Endothelial cell of umbilical vein (primary cell): ENCODE results near the gene MFN1. TPM values are rescaled to one million over a fixed set of nuclear protein-coding genes. Genes with fewer than 3 reads are reported as not detected.

ENCODE experiments used
- BruUV-seq: library from RNA; stranded (reverse); fragments of 400-500 nt; replicated peaks from 2 replicates; lab custom pipeline; 2021; lab: Mats Ljungman, UMichigan
- CTCF ChIA-PET: fragments of 300-600, 350-600 bp; sonication (Branson Sonifier 250); formaldehyde crosslinking; loops from one replicate; lab custom pipeline; 2021; ENCODE audit warnings: antibody characterized with exemption, inconsistent platforms; lab: Charles Lee
- POLR2A ChIA-PET: fragments of 300-600, 350-600 bp; sonication (Branson Sonifier 250); formaldehyde crosslinking; loops from one replicate; lab custom pipeline; 2021; ENCODE audit warnings: antibody characterized with exemption, inconsistent platforms; lab: Charles Lee
- DNase-seq: peaks from one replicate; pipeline ENCODE4 v3.0.0-alpha.2; 2011; ENCODE audit warnings: low read depth, low spot score
- FAIRE-seq: peaks from 2 replicates; lab custom pipeline; 2011; peaks lifted over from hg19 to GRCh38; lab: Jason Lieb, UNC
- H2AFZ ChIP-seq: 2 replicates; pipeline ENCODE4 v1.6.0; 2012; ENCODE audit warnings: low read depth, low read length, control low read depth, inconsistent platforms
- H3K27ac ChIP-seq: 2 replicates; pipeline ENCODE4 v1.5.1; 2011; ENCODE audit warnings: low read depth, mild to moderate bottlenecking, control low read depth, low read length, moderate library complexity; ENCODE audit not compliant: insufficient read depth
- H3K27me3 ChIP-seq, 2 experiments: 2 replicates each; pipeline versions ENCODE4 v1.6.0 to v1.6.1; 2011; ENCODE audit warnings: low read length in 2 of 2, mixed read lengths in 1 of 2; ENCODE audit not compliant: control insufficient read depth in 2 of 2, insufficient read depth in 2 of 2
- H3K36me3 ChIP-seq, 2 experiments: 2 replicates in 1 of 2; 3 replicates in 1 of 2; pipeline ENCODE4 v1.5.1; 2011; ENCODE audit warnings: low read length in 2 of 2, mild to moderate bottlenecking in 1 of 2, moderate library complexity in 1 of 2; ENCODE audit not compliant: control insufficient read depth in 2 of 2, insufficient read depth in 2 of 2; ENCODE audit errors: extremely low read depth in 1 of 2
- H3K4me1 ChIP-seq: 3 replicates; pipeline ENCODE4 v1.5.1; 2011; ENCODE audit warnings: mild to moderate bottlenecking, low read length; ENCODE audit not compliant: control insufficient read depth, insufficient read depth; ENCODE audit errors: extremely low read depth
- H3K4me2 ChIP-seq: 2 replicates; pipeline ENCODE4 v1.6.1; 2011; ENCODE audit warnings: low read length, control low read depth, mixed read lengths; ENCODE audit not compliant: insufficient read depth
- H3K4me3 ChIP-seq, 3 experiments: fragments of 200-600 bp in 1 of 3; sonication (generic), shearing (Covaris generic) in 1 of 3; replicated peaks in 1 of 3; 2 replicates each; pipeline ENCODE4 v1.5.1; 2011 to 2016; ENCODE audit warnings: control low read depth in 3 of 3, low read length in 3 of 3, mild to moderate bottlenecking in 2 of 3, inconsistent platforms in 1 of 3, low read depth in 1 of 3, moderate library complexity in 1 of 3; ENCODE audit not compliant: insufficient read depth in 1 of 3
- H3K79me2 ChIP-seq: 2 replicates; pipeline ENCODE4 v1.6.0; 2012; ENCODE audit warnings: low read length, inconsistent platforms; ENCODE audit not compliant: control insufficient read depth, insufficient read depth
- H3K9ac ChIP-seq: replicated peaks from 2 replicates; pipeline ENCODE3; 2011; ENCODE audit warnings: low read length, control low read depth; ENCODE audit not compliant: insufficient read depth; ENCODE audit errors: extremely low read depth
- H3K9me1 ChIP-seq: replicated peaks from 3 replicates; pipeline ENCODE4 v1.6.0; 2011; ENCODE audit warnings: mild to moderate bottlenecking, low read length; ENCODE audit not compliant: control insufficient read depth, insufficient read depth; ENCODE audit errors: extremely low read depth
- H3K9me3 ChIP-seq: replicated peaks from 2 replicates; pipeline ENCODE4 v1.5.1; 2012; ENCODE audit warnings: low read length, inconsistent platforms; ENCODE audit not compliant: control insufficient read depth, insufficient read depth
- H4K20me1 ChIP-seq: replicated peaks from 2 replicates; pipeline ENCODE3; 2011; ENCODE audit warnings: mild to moderate bottlenecking, low read length; ENCODE audit not compliant: control insufficient read depth, insufficient read depth; ENCODE audit errors: extremely low read depth
- EZH2 ChIP-seq: IDR thresholded peaks from 2 replicates; pipeline ENCODE4 v1.6.1; 2012; ENCODE audit warnings: borderline replicate concordance, low read depth, mild to moderate bottlenecking, moderate library complexity, low read length, inconsistent platforms; ENCODE audit not compliant: severe bottlenecking
- FOS ChIP-seq: IDR thresholded peaks from 2 replicates; pipeline ENCODE4 v1.6.1; 2011; ENCODE audit warnings: mild to moderate bottlenecking, low read length, moderate library complexity, borderline replicate concordance; ENCODE audit not compliant: insufficient read depth
- GATA2 ChIP-seq: IDR thresholded peaks from 2 replicates; pipeline ENCODE4 v1.7.0; 2011; ENCODE audit warnings: low read depth, mild to moderate bottlenecking, moderate library complexity, mixed read lengths, low read length; ENCODE audit not compliant: insufficient read length, insufficient read depth
- JUN ChIP-seq: IDR thresholded peaks from 2 replicates; pipeline ENCODE4 v1.6.1; 2011; ENCODE audit warnings: borderline replicate concordance, low read depth; ENCODE audit not compliant: insufficient read length, insufficient read depth
- MYC ChIP-seq: IDR thresholded peaks from one replicate; pipeline ENCODE4 v1.6.1; 2011; ENCODE audit warnings: mild to moderate bottlenecking, low read depth, low read length
- POLR2A ChIP-seq: IDR thresholded peaks from 2 replicates; pipeline ENCODE4 v1.6.1; 2012; ENCODE audit warnings: low read depth, mild to moderate bottlenecking, control low read depth, low read length
- POLR2AphosphoS5 ChIP-seq: IDR thresholded peaks from 2 replicates; pipeline ENCODE4 v1.6.1; 2012; ENCODE audit warnings: low read depth, mild to moderate bottlenecking, control low read depth, low read length, moderate library complexity; ENCODE audit not compliant: insufficient read depth
- dilution Hi-C: fragments of 300-500 bp; cut with MboI; formaldehyde crosslinking; loops from one replicate; pipeline ENCODE4 v1.15.0; 2019; ENCODE audit warnings: low sequenced_read_pairs; ENCODE audit not compliant: extremely low pct_ligation_motif_present
- intact Hi-C: fragments of 100-400 bp; cut with micrococcal nuclease; formaldehyde crosslinking; loops from one replicate; pipeline ENCODE4 v1.10.0; 2022
- polyA plus RNA-seq, 4 experiments: library from polyadenylated mRNA; depleted of rRNA in 3 of 4; stranded (reverse) in 3 of 4; unstranded in 1 of 4; fragments of >200 nt; gene quantifications; 2 replicates each; pipeline versions ENCODE4 v1.2.1 to v1.2.3, GENCODE V29; 2011 to 2012; ENCODE audit warnings: missing spikeins in 1 of 4
- total RNA-seq: library from RNA; stranded (reverse); gene quantifications from 2 replicates; pipeline ENCODE4 v1.2.3, GENCODE V29; 2021
- TF ChIP-seq, protein P1 (sequence below): IDR thresholded peaks from 2 replicates; pipeline ENCODE4 v1.6.1; 2011; ENCODE audit not compliant: insufficient read depth, insufficient read length
- TF ChIP-seq, protein P2 (sequence below), 2 donors: IDR thresholded peaks; 1 replicate in 1 of 2; 2 replicates in 1 of 2; pipeline ENCODE4 v1.5.1; 2011; ENCODE audit warnings: low read length in 2 of 2, mild to moderate bottlenecking in 2 of 2, moderate library complexity in 2 of 2, control low read depth in 1 of 2, inconsistent platforms in 1 of 2, low read depth in 1 of 2; ENCODE audit not compliant: insufficient read depth in 1 of 2; ENCODE audit errors: extremely low read depth in 1 of 2

The MFN1 gene
- total and polyA plus RNA-seq, 2 donors (not counting 3 experiments of a cell fraction or from before 2014, with no cell fraction given), result 11.6 to 42.9 TPM

DNA sequence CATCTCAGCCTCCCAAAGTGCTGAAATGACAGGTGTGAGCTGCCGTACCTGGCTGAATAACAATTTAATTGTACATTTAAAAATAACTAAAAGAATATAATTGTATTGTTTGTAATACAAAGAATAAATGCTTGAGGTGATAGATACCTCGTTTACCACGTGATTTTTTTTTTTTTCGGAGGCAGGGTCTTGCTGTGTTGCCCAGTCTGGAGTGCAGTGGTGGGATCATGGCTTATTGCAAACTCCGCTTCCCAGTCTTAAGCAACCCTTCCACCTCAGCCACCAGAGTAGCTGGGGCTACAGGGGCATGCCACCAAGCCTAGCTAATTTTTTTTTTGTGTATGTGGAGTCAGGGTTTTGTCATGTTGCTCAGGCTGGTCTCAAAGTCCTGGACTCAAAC, 15.8 kb downstream of the MFN1 start:
- Histone ChIP-seq H3K4me3 (no peak overlapping the region), H3K27ac (no peak overlapping the region), H3K9me3 (no peaks in the 10 kb centered on the region), H3K27me3 (no peaks in the 10 kb centered on the region), H3K9ac (no peak overlapping the region), H3K4me1 (no peaks in the 10 kb centered on the region), H2AFZ (no peak overlapping the region), H3K4me2 (no peak overlapping the region), H3K79me2 (no peaks in the 10 kb centered on the region), H3K9me1 (no peaks in the 10 kb centered on the region), H3K36me3 (peaks cover 4 to 12% of the 10 kb centered on the region in 2 experiments), H4K20me1 (no peaks in the 10 kb centered on the region)
- DNase-seq (no peak), FAIRE-seq (no peak)
- ChIA-PET POLR2A (interaction anchor here (0.6 kb wide), 1 partner anchor 287 kb away, joined by 5 read pairs; no protein-coding TSS in a partner anchor), CTCF (interaction anchor here (1.3 kb wide), 1 partner anchor 24 kb away, joined by 3 read pairs; no protein-coding TSS in a partner anchor)
- TF ChIP-seq, protein P1, sequence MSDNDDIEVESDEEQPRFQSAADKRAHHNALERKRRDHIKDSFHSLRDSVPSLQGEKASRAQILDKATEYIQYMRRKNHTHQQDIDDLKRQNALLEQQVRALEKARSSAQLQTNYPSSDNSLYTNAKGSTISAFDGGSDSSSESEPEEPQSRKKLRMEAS, result no peak
- TF ChIP-seq POLR2A (no peak), POLR2AphosphoS5 (no peak), GATA2 (no peak), MYC (no peak)
- dilution Hi-C loops (no loop called here), intact Hi-C loops (no loop called here)
- BruUV-seq, result no TSS peak

DNA sequence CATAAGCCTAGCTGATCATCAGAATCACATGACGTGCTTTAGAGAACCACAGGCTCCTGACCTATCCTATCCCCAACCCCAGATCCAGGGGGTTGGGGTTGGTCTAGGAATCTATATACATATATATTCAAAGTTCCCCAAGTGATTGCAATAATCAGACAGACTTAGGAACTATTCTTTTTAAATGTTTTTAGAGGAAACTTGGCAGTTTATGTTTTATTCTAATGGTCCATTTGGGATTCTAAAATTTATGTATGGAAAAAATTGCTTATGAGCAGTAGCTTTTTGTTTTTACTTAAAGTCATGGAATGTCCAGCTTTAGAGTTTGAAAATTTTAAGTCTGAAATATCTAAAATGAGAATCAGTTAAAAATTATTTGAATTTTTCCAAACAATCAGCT, 22.1 kb downstream of the MFN1 start:
- Histone ChIP-seq H3K4me2 (no peak overlapping the region), H4K20me1 (no peaks in the 10 kb centered on the region), H3K27ac (no peak overlapping the region), H2AFZ (no peak overlapping the region), H3K4me3 (no peak overlapping the region), H3K9ac (no peak overlapping the region), H3K79me2 (no peaks in the 10 kb centered on the region), H3K36me3 (peaks cover 0 to 10% of the 10 kb centered on the region in 2 experiments), H3K27me3 (no peaks in the 10 kb centered on the region), H3K9me1 (no peaks in the 10 kb centered on the region), H3K4me1 (no peaks in the 10 kb centered on the region), H3K9me3 (no peaks in the 10 kb centered on the region)
- FAIRE-seq (no peak), DNase-seq (no peak)
- dilution Hi-C loops, result no loop called here
- intact Hi-C loops, result no loop called here
- BruUV-seq, result no TSS peak
- POLR2A ChIA-PET, result interaction anchor here (0.7 kb wide), 1 partner anchor 193 kb away, joined by 3 read pairs; the partner anchor contains the start of gene ACTL6A
- CTCF ChIA-PET, result interaction anchor here (0.7 to 1.1 kb wide), 3 partner anchors 20 to 188 kb away, joined by 3 to 4 read pairs (median 4); no protein-coding TSS in a partner anchor
- TF ChIP-seq JUN (no peak), EZH2 (no peak), FOS (no peak), POLR2A (no peak), POLR2AphosphoS5 (no peak), MYC (no peak), GATA2 (no peak)
- TF ChIP-seq, protein P1, result no peak
- TF ChIP-seq, protein P2, sequence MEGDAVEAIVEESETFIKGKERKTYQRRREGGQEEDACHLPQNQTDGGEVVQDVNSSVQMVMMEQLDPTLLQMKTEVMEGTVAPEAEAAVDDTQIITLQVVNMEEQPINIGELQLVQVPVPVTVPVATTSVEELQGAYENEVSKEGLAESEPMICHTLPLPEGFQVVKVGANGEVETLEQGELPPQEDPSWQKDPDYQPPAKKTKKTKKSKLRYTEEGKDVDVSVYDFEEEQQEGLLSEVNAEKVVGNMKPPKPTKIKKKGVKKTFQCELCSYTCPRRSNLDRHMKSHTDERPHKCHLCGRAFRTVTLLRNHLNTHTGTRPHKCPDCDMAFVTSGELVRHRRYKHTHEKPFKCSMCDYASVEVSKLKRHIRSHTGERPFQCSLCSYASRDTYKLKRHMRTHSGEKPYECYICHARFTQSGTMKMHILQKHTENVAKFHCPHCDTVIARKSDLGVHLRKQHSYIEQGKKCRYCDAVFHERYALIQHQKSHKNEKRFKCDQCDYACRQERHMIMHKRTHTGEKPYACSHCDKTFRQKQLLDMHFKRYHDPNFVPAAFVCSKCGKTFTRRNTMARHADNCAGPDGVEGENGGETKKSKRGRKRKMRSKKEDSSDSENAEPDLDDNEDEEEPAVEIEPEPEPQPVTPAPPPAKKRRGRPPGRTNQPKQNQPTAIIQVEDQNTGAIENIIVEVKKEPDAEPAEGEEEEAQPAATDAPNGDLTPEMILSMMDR (IDR thresholded peaks at IDR 0.05; ENCODE audit: extremely low read depth in 1 of 2, insufficient read depth in 1 of 2, low read depth in 1 of 2, low read length in 2 of 2), result no peak
